ENCODE results near the gene UNC5CL. TPM values are rescaled to one million over a fixed set of nuclear protein-coding genes. Genes with fewer than 3 reads are reported as not detected.
A peak's percentile ranks its signal among the peaks of the same experiment; 100 is the strongest.

UNC5CL gene
- total RNA-seq, 1 experiment from 2014 or later: 0.58 TPM

- Histone ChIP-seq H3F3A (ENCODE audit: low read length, unreplicated experiment) (no peaks in the 10 kb centered on the region), H3K9ac (ENCODE audit: low read length) (no peak overlapping the region), H4K20me1 (ENCODE audit: low read length) (no peaks in the 10 kb centered on the region), H2AFZ (ENCODE audit: low read length) (no peak overlapping the region), H3K9me2 (replicated peaks; ENCODE audit: low read length) (no peaks in the 10 kb centered on the region), H3K36me3 (ENCODE audit: low read depth, low read length) (no peaks in the 10 kb centered on the region), H3K9me3 (ENCODE audit: low read length) (no peaks in the 10 kb centered on the region), H3K27ac (ENCODE audit: low read length) (no peak overlapping the region), H3K79me2 (ENCODE audit: low read length) (no peaks in the 10 kb centered on the region), H3K4me1 (ENCODE audit: insufficient read depth, low read length) (peaks cover 21% of the 10 kb centered on the region), H3K4me2 (ENCODE audit: low read length) (no peak overlapping the region), H3K27me3 (ENCODE audit: low read length) (no peaks in the 10 kb centered on the region), H3K4me3 (ENCODE audit: low read length) (no peak overlapping the region)
- DNase-seq: peak; percentile 62
- TF ChIP-seq CTCF (conservative IDR thresholded peaks at IDR 0.05; ENCODE audit: low read depth, low read length) (no peak), EZH2phosphoT487 (IDR thresholded peaks at IDR 0.05; ENCODE audit: borderline replicate concordance, low read length) (no peak), EZH2 (IDR thresholded peaks at IDR 0.05; ENCODE audit: low read length, unreplicated experiment) (no peak)
- BruUV-seq (replicated peaks): no TSS peak
- intact Hi-C loops (cut with micrococcal nuclease): no loop called here
- ChIA-PET POLR2A (ENCODE audit: unreplicated experiment) (interaction anchor here (0.6 kb wide), 1 partner anchor 35 kb away, joined by 4 read pairs; no protein-coding TSS in a partner anchor), CTCF (no interaction called here)
- peak; percentile 61; the same call in 1 of the 2 replicates for ATAC-seq
Measured at GRCh38 chr6:41036186-41036585, 2.8 kb downstream of the UNC5CL start.

GRCh38 chr6:41033776-41034175 lies 5.2 kb downstream of the UNC5CL start:
- Histone ChIP-seq H4K20me1 (ENCODE audit: low read length) (no peaks in the 10 kb centered on the region), H3K27ac (ENCODE audit: low read length) (no peak overlapping the region), H2AFZ (ENCODE audit: low read length) (no peak overlapping the region), H3K9ac (ENCODE audit: low read length) (no peak overlapping the region), H3K79me2 (ENCODE audit: low read length) (no peaks in the 10 kb centered on the region), H3F3A (ENCODE audit: low read length, unreplicated experiment) (no peaks in the 10 kb centered on the region), H3K4me1 (ENCODE audit: insufficient read depth, low read length) (peaks cover 8% of the 10 kb centered on the region), H3K4me3 (ENCODE audit: low read length) (no peak overlapping the region), H3K9me2 (replicated peaks; ENCODE audit: low read length) (no peaks in the 10 kb centered on the region), H3K9me3 (ENCODE audit: low read length) (no peaks in the 10 kb centered on the region), H3K36me3 (ENCODE audit: low read depth, low read length) (no peaks in the 10 kb centered on the region), H3K4me2 (ENCODE audit: low read length) (no peak overlapping the region), H3K27me3 (ENCODE audit: low read length) (no peaks in the 10 kb centered on the region)
- DNase-seq (no peak), ATAC-seq (no peak)
- ChIA-PET POLR2A (ENCODE audit: unreplicated experiment) (no interaction called here), CTCF (no interaction called here)
- no TSS peak for BruUV-seq (replicated peaks)
- TF ChIP-seq CTCF (conservative IDR thresholded peaks at IDR 0.05; ENCODE audit: low read depth, low read length): no peak
- no peak for TF ChIP-seq EZH2 (IDR thresholded peaks at IDR 0.05; ENCODE audit: low read length, unreplicated experiment)
- TF ChIP-seq EZH2phosphoT487 (IDR thresholded peaks at IDR 0.05; ENCODE audit: borderline replicate concordance, low read length): no peak
- intact Hi-C loops (cut with micrococcal nuclease): no loop called here

GRCh38 chr6:41032830-41033229 lies 6.2 kb downstream of the UNC5CL start:
- intact Hi-C loops (cut with micrococcal nuclease): no loop called here
- no peak overlapping the region for H3K9ac ChIP-seq (ENCODE audit: low read length)
- H3F3A ChIP-seq (ENCODE audit: low read length, unreplicated experiment): no peaks in the 10 kb centered on the region
- H3K9me3 ChIP-seq (ENCODE audit: low read length): no peaks in the 10 kb centered on the region
- H3K9me2 ChIP-seq (replicated peaks; ENCODE audit: low read length): no peaks in the 10 kb centered on the region
- H3K4me2 ChIP-seq (ENCODE audit: low read length): no peak overlapping the region
- H2AFZ ChIP-seq (ENCODE audit: low read length): no peak overlapping the region
- no peaks in the 10 kb centered on the region for H4K20me1 ChIP-seq (ENCODE audit: low read length)
- H3K27ac ChIP-seq (ENCODE audit: low read length): no peak overlapping the region
- CTCF ChIA-PET: no interaction called here
- BruUV-seq (replicated peaks): no TSS peak
- peaks cover 15% of the 10 kb centered on the region for H3K4me1 ChIP-seq (ENCODE audit: insufficient read depth, low read length)
- ATAC-seq (no peak), DNase-seq (no peak)
- POLR2A ChIA-PET (ENCODE audit: unreplicated experiment): no interaction called here
- H3K4me3 ChIP-seq (ENCODE audit: low read length): no peak overlapping the region
- no peaks in the 10 kb centered on the region for H3K36me3 ChIP-seq (ENCODE audit: low read depth, low read length)
- H3K79me2 ChIP-seq (ENCODE audit: low read length): no peaks in the 10 kb centered on the region
- no peak for TF ChIP-seq EZH2phosphoT487 (IDR thresholded peaks at IDR 0.05; ENCODE audit: borderline replicate concordance, low read length)
- TF ChIP-seq EZH2 (IDR thresholded peaks at IDR 0.05; ENCODE audit: low read length, unreplicated experiment): no peak
- no peak for TF ChIP-seq CTCF (conservative IDR thresholded peaks at IDR 0.05; ENCODE audit: low read depth, low read length)
- H3K27me3 ChIP-seq (ENCODE audit: low read length): no peaks in the 10 kb centered on the region
